Keratinocyte (primary cell): ENCODE results near the gene MSI2. TPM values are rescaled to one million over a fixed set of nuclear protein-coding genes. Genes with fewer than 3 reads are reported as not detected.

ENCODE experiments used
- DNase-seq: peaks from one replicate; pipeline ENCODE4 v3.0.0-alpha.2; 2011; ENCODE audit warnings: low read depth, missing footprints, low spot score
- FAIRE-seq: peaks from 2 replicates; lab custom pipeline; 2011; peaks lifted over from hg19 to GRCh38; lab: Jason Lieb, UNC
- H2AFZ ChIP-seq: 2 replicates; pipeline ENCODE4 v1.6.0; 2012; ENCODE audit warnings: low read length, control low read depth, inconsistent platforms; ENCODE audit not compliant: control insufficient read depth
- H3K27ac ChIP-seq: 2 replicates; pipeline ENCODE4 v1.5.1; 2011; ENCODE audit warnings: low read length; ENCODE audit not compliant: control insufficient read depth, insufficient read depth
- H3K27me3 ChIP-seq: 3 replicates; pipeline ENCODE4 v1.6.0; 2011; ENCODE audit warnings: low read length; ENCODE audit not compliant: control insufficient read depth, insufficient read depth; ENCODE audit errors: extremely low read depth
- H3K36me3 ChIP-seq, 2 experiments: 2 replicates in 1 of 2; 3 replicates in 1 of 2; pipeline ENCODE4 v1.5.1; 2011; ENCODE audit warnings: low read length in 2 of 2, mild to moderate bottlenecking in 1 of 2; ENCODE audit not compliant: control insufficient read depth in 2 of 2, insufficient read depth in 2 of 2; ENCODE audit errors: extremely low read depth in 1 of 2
- H3K4me1 ChIP-seq: 3 replicates; pipeline ENCODE4 v1.5.1; 2011; ENCODE audit warnings: low read length; ENCODE audit not compliant: control insufficient read depth, insufficient read depth; ENCODE audit errors: extremely low read depth
- H3K4me2 ChIP-seq: 3 replicates; pipeline ENCODE4 v1.6.0; 2011; ENCODE audit warnings: low read depth, low read length; ENCODE audit not compliant: control insufficient read depth, insufficient read depth; ENCODE audit errors: extremely low read depth
- H3K4me3 ChIP-seq, 3 experiments: fragments of 200-600 bp in 1 of 3; sonication (generic) in 1 of 3; 2 replicates in 2 of 3; 3 replicates in 1 of 3; pipeline ENCODE4 v1.5.1; 2011 to 2016; ENCODE audit warnings: low read length in 3 of 3, mild to moderate bottlenecking in 3 of 3, control low read depth in 2 of 3, inconsistent platforms in 1 of 3, low read depth in 1 of 3, mixed read lengths in 1 of 3, mixed run types in 1 of 3, moderate library complexity in 1 of 3; ENCODE audit not compliant: control insufficient read depth in 2 of 3, insufficient read depth in 2 of 3; ENCODE audit errors: extremely low read depth in 1 of 3
- H3K79me2 ChIP-seq: 2 replicates; pipeline ENCODE4 v1.6.0; 2012; ENCODE audit warnings: low read length; ENCODE audit not compliant: control insufficient read depth, insufficient read depth
- H3K9ac ChIP-seq: 3 replicates; pipeline ENCODE4 v1.6.0; 2011; ENCODE audit warnings: low read length; ENCODE audit not compliant: control insufficient read depth, insufficient read depth; ENCODE audit errors: extremely low read depth
- H3K9me1 ChIP-seq: 3 replicates; pipeline ENCODE4 v1.6.0; 2011; ENCODE audit warnings: low read length; ENCODE audit not compliant: control insufficient read depth, insufficient read depth; ENCODE audit errors: extremely low read depth
- H3K9me3 ChIP-seq: 2 replicates; pipeline ENCODE4 v1.5.1; 2012; ENCODE audit warnings: low read depth, low read length; ENCODE audit not compliant: control insufficient read depth
- H4K20me1 ChIP-seq: 3 replicates; pipeline ENCODE4 v1.6.0; 2011; ENCODE audit warnings: low read length; ENCODE audit not compliant: control insufficient read depth, insufficient read depth; ENCODE audit errors: extremely low read depth
- EZH2 ChIP-seq: IDR thresholded peaks from one replicate; pipeline ENCODE4 v1.6.1; 2012; ENCODE audit warnings: inconsistent platforms, mild to moderate bottlenecking, low read length, moderate library complexity
- dilution Hi-C: fragments of 300-500 bp; cut with MboI; formaldehyde crosslinking; loops from one replicate; pipeline ENCODE4 v1.7.0; 2020; ENCODE audit warnings: low sequenced_read_pairs; ENCODE audit not compliant: extremely low pct_ligation_motif_present
- polyA plus RNA-seq, 5 experiments: library from polyadenylated mRNA; depleted of rRNA in 3 of 5; stranded (reverse) in 3 of 5; stranded (forward) in 1 of 5; unstranded in 1 of 5; fragments of >200 nt; gene quantifications; 1 replicate in 1 of 5; 2 replicates in 3 of 5; 3 replicates in 1 of 5; pipeline versions ENCODE4 v1.2.1 to v1.2.3, GENCODE V29; 2011 to 2012; ENCODE audit warnings: missing spikeins in 2 of 5, low read depth in 1 of 5, low replicate concordance in 1 of 5
- TF ChIP-seq, protein P1 (sequence below), 3 experiments: IDR thresholded peaks in 1 of 3; conservative IDR thresholded peaks in 1 of 3; optimal IDR thresholded peaks in 1 of 3; 2 replicates in 2 of 3; 3 replicates in 1 of 3; pipeline versions ENCODE3 to v1.5.1; 2011; ENCODE audit warnings: low read length in 3 of 3, mild to moderate bottlenecking in 3 of 3, moderate library complexity in 2 of 3, control low read depth in 1 of 3, inconsistent platforms in 1 of 3; ENCODE audit not compliant: insufficient read depth in 2 of 3; ENCODE audit errors: extremely low read depth in 1 of 3

MSI2 gene
- polyA plus RNA-seq, 1 donor (not counting 4 experiments of a cell fraction or from before 2014, with no cell fraction given): 22.3 TPM

DNA sequence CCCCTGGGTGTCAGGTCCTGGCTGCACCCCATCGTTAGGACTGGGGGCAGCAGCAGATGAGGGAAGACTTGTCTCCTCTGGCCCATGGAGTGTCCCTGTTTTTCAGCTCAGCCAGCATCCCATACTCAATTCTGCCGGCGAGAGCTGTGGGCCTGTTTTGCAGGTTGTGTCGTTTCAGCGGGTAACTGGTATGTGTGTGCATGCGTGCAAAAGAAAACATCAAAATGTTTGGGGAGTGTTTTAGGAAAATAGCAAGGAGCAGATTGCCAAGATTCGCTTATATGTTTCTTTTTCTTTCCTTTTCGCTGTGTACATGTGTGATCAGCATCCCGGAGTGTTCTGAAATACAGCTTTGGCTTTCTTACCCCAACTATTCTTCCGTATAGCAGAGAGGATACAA, 34.7 kb downstream of the MSI2 start:
- dilution Hi-C loops: no loop called here
- no peak for FAIRE-seq

DNA sequence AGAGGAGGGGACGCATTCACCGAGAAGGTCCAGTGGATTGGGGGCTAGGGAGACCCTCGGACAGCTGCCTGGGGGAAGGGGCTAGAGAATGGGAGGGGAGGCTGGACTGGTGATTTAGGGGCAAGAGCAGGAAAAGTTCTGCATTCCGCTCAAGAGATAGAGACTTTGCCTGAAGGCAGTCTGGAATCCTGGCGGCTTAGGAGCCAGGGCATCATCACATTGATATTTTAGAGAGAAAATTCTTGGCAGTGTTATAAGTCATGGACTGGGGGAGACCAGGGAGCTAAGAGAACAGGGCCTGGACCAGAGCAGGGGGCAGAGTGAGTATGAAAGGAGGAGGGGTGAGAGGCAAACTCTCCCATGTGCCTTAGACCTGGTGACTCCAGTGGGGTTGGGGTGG, 35.8 kb downstream of the MSI2 start:
- TF ChIP-seq, protein P1, sequence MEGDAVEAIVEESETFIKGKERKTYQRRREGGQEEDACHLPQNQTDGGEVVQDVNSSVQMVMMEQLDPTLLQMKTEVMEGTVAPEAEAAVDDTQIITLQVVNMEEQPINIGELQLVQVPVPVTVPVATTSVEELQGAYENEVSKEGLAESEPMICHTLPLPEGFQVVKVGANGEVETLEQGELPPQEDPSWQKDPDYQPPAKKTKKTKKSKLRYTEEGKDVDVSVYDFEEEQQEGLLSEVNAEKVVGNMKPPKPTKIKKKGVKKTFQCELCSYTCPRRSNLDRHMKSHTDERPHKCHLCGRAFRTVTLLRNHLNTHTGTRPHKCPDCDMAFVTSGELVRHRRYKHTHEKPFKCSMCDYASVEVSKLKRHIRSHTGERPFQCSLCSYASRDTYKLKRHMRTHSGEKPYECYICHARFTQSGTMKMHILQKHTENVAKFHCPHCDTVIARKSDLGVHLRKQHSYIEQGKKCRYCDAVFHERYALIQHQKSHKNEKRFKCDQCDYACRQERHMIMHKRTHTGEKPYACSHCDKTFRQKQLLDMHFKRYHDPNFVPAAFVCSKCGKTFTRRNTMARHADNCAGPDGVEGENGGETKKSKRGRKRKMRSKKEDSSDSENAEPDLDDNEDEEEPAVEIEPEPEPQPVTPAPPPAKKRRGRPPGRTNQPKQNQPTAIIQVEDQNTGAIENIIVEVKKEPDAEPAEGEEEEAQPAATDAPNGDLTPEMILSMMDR (optimal IDR thresholded peaks at IDR 0.05 in 1 of 3, IDR thresholded peaks at IDR 0.05 in 1 of 3, conservative IDR thresholded peaks at IDR 0.05 in 1 of 3; ENCODE audit: extremely low read depth in 1 of 3, insufficient read depth in 2 of 3, low read length in 3 of 3): no peak
- no peak for TF ChIP-seq EZH2
- Histone ChIP-seq H3K4me2 (no peak overlapping the region), H3K79me2 (no peaks in the 10 kb centered on the region), H3K27ac (no peak overlapping the region), H3K4me3 (no peak overlapping the region), H2AFZ (no peak overlapping the region), H3K4me1 (peaks cover 34% of the 10 kb centered on the region), H3K27me3 (no peaks in the 10 kb centered on the region), H3K9me1 (no peaks in the 10 kb centered on the region), H3K36me3 (peaks cover 0 to 4% of the 10 kb centered on the region in 2 experiments), H4K20me1 (no peaks in the 10 kb centered on the region), H3K9me3 (no peaks in the 10 kb centered on the region), H3K9ac (no peak overlapping the region)
- no peak for DNase-seq
- FAIRE-seq: no peak
- dilution Hi-C loops: no loop called here

More for the DNA sequence above, 34.7 kb downstream of the MSI2 start:
- Histone ChIP-seq H3K4me3 (no peak overlapping the region), H4K20me1 (no peaks in the 10 kb centered on the region), H3K27ac (no peak overlapping the region), H3K4me2 (no peak overlapping the region), H3K36me3 (peaks cover 0 to 6% of the 10 kb centered on the region in 2 experiments), H3K9me3 (no peaks in the 10 kb centered on the region), H3K79me2 (no peaks in the 10 kb centered on the region), H3K4me1 (peaks cover 34% of the 10 kb centered on the region), H2AFZ (no peak overlapping the region), H3K27me3 (no peaks in the 10 kb centered on the region), H3K9me1 (no peaks in the 10 kb centered on the region), H3K9ac (no peak overlapping the region)
- DNase-seq: no peak
- TF ChIP-seq, protein P1 (optimal IDR thresholded peaks at IDR 0.05 in 1 of 3, IDR thresholded peaks at IDR 0.05 in 1 of 3, conservative IDR thresholded peaks at IDR 0.05 in 1 of 3; ENCODE audit: extremely low read depth in 1 of 3, insufficient read depth in 2 of 3, low read length in 3 of 3): no peak
- TF ChIP-seq EZH2: no peak
